ENCODE measurements around the gene LCN6.

Gene LCN6

GRCh38 chr9:136726631-136727191 lies 21.6 kb downstream of the LCN6 start:
- Histone ChIP-seq H3K4me1 (ENCODE audit: control insufficient read depth in 1 of 2, insufficient read depth in 1 of 2, low read depth in 1 of 2, low read length in 1 of 2) (peaks cover 28 to 30% of the 10 kb centered on the region in 2 experiments), H3K9me3 (no peaks in the 10 kb centered on the region), H3K27me3 (peaks cover 25% of the 10 kb centered on the region), H3K4me3 (ENCODE audit: low read depth in 1 of 2, low read length in 1 of 2) (peak overlapping the region; percentile 74 to 86), H3K36me3 (peaks cover 48% of the 10 kb centered on the region), H3K27ac (peak overlapping the region; percentile 23)
- TF ChIP-seq CTCF (IDR thresholded peaks at IDR 0.05), result no peak

GRCh38 chr9:136726118-136726517 lies 22.2 kb downstream of the LCN6 start:
- H3K4me3 ChIP-seq (ENCODE audit: low read depth in 1 of 2, low read length in 1 of 2), result no peak overlapping the region
- H3K36me3 ChIP-seq, result peaks cover 54% of the 10 kb centered on the region
- H3K9me3 ChIP-seq, result no peaks in the 10 kb centered on the region
- no peak for TF ChIP-seq CTCF (IDR thresholded peaks at IDR 0.05)
- no peak overlapping the region for H3K27ac ChIP-seq
- H3K4me1 ChIP-seq (ENCODE audit: control insufficient read depth in 1 of 2, insufficient read depth in 1 of 2, low read depth in 1 of 2, low read length in 1 of 2), result peaks cover 28 to 30% of the 10 kb centered on the region in 2 experiments
- H3K27me3 ChIP-seq, result peaks cover 25% of the 10 kb centered on the region

- TF ChIP-seq CTCF (IDR thresholded peaks at IDR 0.05), result no peak
- peaks cover 28 to 30% of the 10 kb centered on the region in 2 experiments for H3K4me1 ChIP-seq (ENCODE audit: control insufficient read depth in 1 of 2, insufficient read depth in 1 of 2, low read depth in 1 of 2, low read length in 1 of 2)
- no peak overlapping the region for H3K4me3 ChIP-seq (ENCODE audit: low read depth in 1 of 2, low read length in 1 of 2)
- no peak overlapping the region for H3K27ac ChIP-seq
- peaks cover 25% of the 10 kb centered on the region for H3K27me3 ChIP-seq
- H3K36me3 ChIP-seq, result peaks cover 59% of the 10 kb centered on the region
- no peaks in the 10 kb centered on the region for H3K9me3 ChIP-seq
Observed at GRCh38 chr9:136725612-136726011, 22.7 kb downstream of the LCN6 start.

GRCh38 chr9:136724772-136725171 lies 23.6 kb downstream of the LCN6 start:
- Histone ChIP-seq H3K27ac (no peak overlapping the region), H3K9me3 (no peaks in the 10 kb centered on the region), H3K4me3 (ENCODE audit: low read depth in 1 of 2, low read length in 1 of 2) (no peak overlapping the region), H3K36me3 (peaks cover 60% of the 10 kb centered on the region), H3K4me1 (ENCODE audit: control insufficient read depth in 1 of 2, insufficient read depth in 1 of 2, low read depth in 1 of 2, low read length in 1 of 2) (peaks cover 28 to 31% of the 10 kb centered on the region in 2 experiments), H3K27me3 (peaks cover 18% of the 10 kb centered on the region)
- no peak for TF ChIP-seq CTCF (IDR thresholded peaks at IDR 0.05)

- Histone ChIP-seq H3K4me3 (ENCODE audit: low read depth in 1 of 2, low read length in 1 of 2) (no peak overlapping the region), H3K36me3 (peaks cover 60% of the 10 kb centered on the region)
Observed at GRCh38 chr9:136723989-136724388, 24.3 kb downstream of the LCN6 start.

More at GRCh38 chr9:136723989-136724388, 24.3 kb downstream of the LCN6 start:
- TF ChIP-seq CTCF (IDR thresholded peaks at IDR 0.05), result no peak
- Histone ChIP-seq H3K9me3 (no peaks in the 10 kb centered on the region), H3K4me1 (ENCODE audit: control insufficient read depth in 1 of 2, insufficient read depth in 1 of 2, low read depth in 1 of 2, low read length in 1 of 2) (peaks cover 35 to 37% of the 10 kb centered on the region in 2 experiments), H3K27ac (no peak overlapping the region), H3K27me3 (peaks cover 15% of the 10 kb centered on the region)

Measured in neutrophil (primary cell).